Central memory CD8-positive, alpha-beta T cell (primary cell): ENCODE data around the gene FXYD5.

Experiments
- ATAC-seq: fragments of 150-1000 bp; cut with Tn5 transposase; replicated peaks from 2 replicates; pipeline ENCODE4 v1.10.0; 2022; ENCODE audit warnings: mild to moderate bottlenecking, moderate FRiP score, moderate number of reproducible peaks; ENCODE audit not compliant: poor library complexity, severe bottlenecking; ENCODE audit errors: extremely low read depth
- DNase-seq, 2 donors: peaks; one replicate each; pipeline ENCODE4 v3.0.0; 2021; ENCODE audit warnings: low spot score in 2 of 2
- H3K27ac Mint-ChIP-seq: one replicate; pipeline ENCODE4 v1.8.0; 2022; ENCODE audit warnings: low read depth, mild to moderate bottlenecking, moderate library complexity, mixed read lengths
- H3K27me3 Mint-ChIP-seq: one replicate; pipeline ENCODE4 v1.8.0; 2022; ENCODE audit warnings: mixed read lengths
- H3K36me3 Mint-ChIP-seq: one replicate; pipeline ENCODE4 v1.8.0; 2022; ENCODE audit warnings: mild to moderate bottlenecking, moderate library complexity, mixed read lengths; ENCODE audit not compliant: insufficient read depth
- H3K4me1 Mint-ChIP-seq: one replicate; pipeline ENCODE4 v1.8.0; 2022; ENCODE audit warnings: mixed read lengths
- H3K4me3 Mint-ChIP-seq: one replicate; pipeline ENCODE4 v1.8.0; 2022; ENCODE audit warnings: mild to moderate bottlenecking, moderate library complexity, mixed read lengths
- H3K9me3 Mint-ChIP-seq: one replicate; pipeline ENCODE4 v1.8.0; 2022; ENCODE audit warnings: mixed read lengths

FXYD5 gene

GRCh38 chr19:35213663-35214632 is 59.4 kb downstream of the FXYD5 start:
- DNase-seq (peak; percentile 53 to 85), ATAC-seq (peak; percentile 50)
- Mint-ChIP-seq H3K4me1 (peaks cover 56% of the 10 kb centered on the region), H3K4me3 (peak overlapping the region; percentile 62), H3K36me3 (peaks cover 21% of the 10 kb centered on the region), H3K27me3 (no peaks in the 10 kb centered on the region), H3K27ac (peak overlapping the region; percentile 100), H3K9me3 (no peaks in the 10 kb centered on the region)

GRCh38 chr19:35214766-35215422 is 60.4 kb downstream of the FXYD5 start:
- ATAC-seq, result no peak
- no peak for DNase-seq
- Mint-ChIP-seq H3K36me3 (peaks cover 21% of the 10 kb centered on the region), H3K27ac (peak overlapping the region; percentile 100), H3K9me3 (no peaks in the 10 kb centered on the region), H3K4me1 (peaks cover 56% of the 10 kb centered on the region), H3K27me3 (no peaks in the 10 kb centered on the region), H3K4me3 (no peak overlapping the region)

- no peak overlapping the region for H3K4me3 Mint-ChIP-seq
- H3K27me3 Mint-ChIP-seq, result no peaks in the 10 kb centered on the region
- ATAC-seq (no peak), DNase-seq (no peak)
- H3K36me3 Mint-ChIP-seq, result peaks cover 16% of the 10 kb centered on the region
- H3K9me3 Mint-ChIP-seq, result no peaks in the 10 kb centered on the region
- H3K27ac Mint-ChIP-seq, result peak overlapping the region; percentile 68
- peaks cover 48% of the 10 kb centered on the region for H3K4me1 Mint-ChIP-seq
These were observed 61.7 kb downstream of the FXYD5 start for GRCh38 chr19:35216016-35216832.

GRCh38 chr19:35216833-35217648 is 62.5 kb downstream of the FXYD5 start:
- ATAC-seq (no peak), DNase-seq (no peak)
- H3K4me3 Mint-ChIP-seq, result no peak overlapping the region
- no peaks in the 10 kb centered on the region for H3K27me3 Mint-ChIP-seq
- H3K27ac Mint-ChIP-seq, result peak overlapping the region; percentile 59
- H3K4me1 Mint-ChIP-seq, result peaks cover 40% of the 10 kb centered on the region
- peaks cover 9% of the 10 kb centered on the region for H3K36me3 Mint-ChIP-seq
- no peaks in the 10 kb centered on the region for H3K9me3 Mint-ChIP-seq

- H3K27ac Mint-ChIP-seq, result peak overlapping the region; percentile 59
These were observed 63.1 kb downstream of the FXYD5 start for GRCh38 chr19:35217649-35217990.

GRCh38 chr19:35219008-35219407 is 64.5 kb downstream of the FXYD5 start:
- no peak overlapping the region for H3K4me3 Mint-ChIP-seq
- peaks cover 24% of the 10 kb centered on the region for H3K4me1 Mint-ChIP-seq

More at GRCh38 chr19:35217649-35217990, 63.1 kb downstream of the FXYD5 start:
- Mint-ChIP-seq H3K4me3 (no peak overlapping the region), H3K36me3 (peaks cover 7% of the 10 kb centered on the region), H3K4me1 (peaks cover 34% of the 10 kb centered on the region), H3K27me3 (no peaks in the 10 kb centered on the region), H3K9me3 (no peaks in the 10 kb centered on the region)
- ATAC-seq (no peak), DNase-seq (no peak)

More at GRCh38 chr19:35219008-35219407, 64.5 kb downstream of the FXYD5 start:
- no peaks in the 10 kb centered on the region for H3K36me3 Mint-ChIP-seq
- DNase-seq (no peak), ATAC-seq (no peak)
- no peak overlapping the region for H3K27ac Mint-ChIP-seq
- no peaks in the 10 kb centered on the region for H3K9me3 Mint-ChIP-seq
- H3K27me3 Mint-ChIP-seq, result no peaks in the 10 kb centered on the region
